Measurements from ENCODE around the gene TACC2. TPM values are rescaled to one million over a fixed set of nuclear protein-coding genes. Genes with fewer than 3 reads are reported as not detected.

TACC2 gene
- total RNA-seq, 1 donor from 2014 or later, result 377 TPM

DNA sequence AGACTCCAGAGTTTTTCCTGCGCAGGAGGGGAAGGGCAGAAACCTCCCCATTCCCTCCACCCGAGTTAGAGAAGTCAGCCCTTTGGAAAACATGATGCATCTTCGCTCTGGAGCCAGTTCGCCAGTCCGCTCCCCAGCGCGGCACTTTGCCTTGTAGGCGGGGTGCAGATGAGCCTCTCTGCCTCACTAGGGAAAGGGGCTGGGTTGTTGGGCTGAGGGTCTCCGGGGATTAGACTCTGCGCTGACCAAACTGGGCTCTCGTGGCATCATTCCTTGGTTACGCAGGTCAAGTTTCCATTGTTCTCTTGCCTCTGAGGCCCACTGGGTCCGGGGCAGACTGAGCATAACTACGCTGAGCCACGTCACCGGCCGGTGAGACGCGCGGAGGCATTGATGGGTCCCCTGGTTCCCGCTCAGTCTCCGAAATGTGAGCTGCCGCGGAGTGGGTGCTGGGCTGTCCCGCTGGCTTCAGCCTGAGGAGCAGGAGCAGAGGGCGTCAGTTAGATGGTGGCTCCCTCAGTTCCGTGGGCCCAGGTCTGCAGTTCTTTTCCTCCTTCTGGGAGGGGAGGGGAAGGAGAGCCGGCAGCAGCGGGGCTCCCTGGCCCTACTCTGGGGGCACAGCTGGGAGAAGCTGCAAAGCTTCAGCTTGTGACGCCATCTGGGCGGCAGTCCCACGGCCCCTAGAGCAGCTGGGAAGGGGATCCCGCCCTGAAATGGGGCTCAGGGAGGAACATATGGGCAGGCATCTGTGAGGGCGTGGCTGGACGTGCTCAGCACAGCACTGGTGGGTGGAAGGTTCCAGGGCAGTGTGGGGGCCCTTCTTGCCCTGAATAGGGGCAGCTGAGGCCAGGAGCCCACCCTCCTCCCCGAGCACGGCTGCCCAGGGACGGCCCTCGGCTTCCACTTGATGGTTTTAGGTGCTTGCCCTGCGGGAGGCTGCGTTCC lies 160.9 kb downstream of the TACC2 start:
- intact Hi-C loops (cut with micrococcal nuclease), result no loop called here
- DNase-seq (peak; percentile 82), ATAC-seq (peak; percentile 6)

DNA sequence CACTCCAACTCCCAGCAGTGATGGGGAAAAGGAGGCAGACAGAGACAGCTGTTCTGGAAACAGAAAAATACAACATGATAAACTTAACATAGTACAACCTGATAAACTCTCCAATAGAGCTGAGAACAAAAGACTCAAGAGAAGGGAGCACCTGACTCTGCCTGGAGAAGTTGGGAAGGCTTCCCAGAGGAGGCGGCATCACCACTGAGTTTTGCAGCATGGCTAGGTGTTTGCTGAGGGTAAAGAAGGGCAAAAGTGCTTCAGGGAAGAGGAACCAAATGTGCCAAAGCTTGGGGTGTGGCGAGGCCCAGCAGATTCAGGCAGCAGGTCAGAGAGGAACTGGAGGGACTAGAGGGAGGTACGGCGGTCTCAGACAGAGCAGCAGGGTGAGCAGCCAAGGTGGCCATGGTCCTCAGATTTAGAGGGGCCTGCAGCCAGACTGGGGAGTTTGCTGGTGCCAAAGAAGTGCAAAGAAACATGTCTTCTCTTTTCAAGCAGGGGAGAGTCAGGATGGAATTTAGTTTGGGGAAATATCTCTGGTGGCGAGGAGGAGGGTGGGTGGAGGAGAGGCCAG lies 162.2 kb downstream of the TACC2 start:
- no peak for ATAC-seq
- intact Hi-C loops (cut with micrococcal nuclease), result no loop called here
- DNase-seq, result no peak

DNA sequence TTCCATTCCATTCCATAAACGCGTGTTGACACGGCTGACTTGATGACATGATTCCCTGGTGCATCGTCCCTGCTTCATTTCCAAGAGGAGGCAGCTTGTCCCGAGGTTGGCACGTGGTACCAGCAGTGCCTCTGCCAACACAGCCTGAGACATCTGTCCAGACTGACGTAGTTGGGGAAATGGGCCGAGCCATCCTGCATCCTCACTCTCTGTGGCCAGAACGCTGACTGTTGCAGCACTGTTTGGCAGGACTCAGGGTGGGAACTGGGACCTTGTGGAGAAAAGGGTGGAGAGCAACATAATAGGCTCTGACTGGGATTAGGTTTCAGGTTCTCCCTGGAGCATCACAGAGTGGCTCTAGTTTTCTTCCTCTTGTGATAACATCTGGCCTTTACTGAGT lies 163.6 kb downstream of the TACC2 start:
- intact Hi-C loops (cut with micrococcal nuclease), result no loop called here
- DNase-seq, result peak; percentile 91
- peak; percentile 69 for ATAC-seq

DNA sequence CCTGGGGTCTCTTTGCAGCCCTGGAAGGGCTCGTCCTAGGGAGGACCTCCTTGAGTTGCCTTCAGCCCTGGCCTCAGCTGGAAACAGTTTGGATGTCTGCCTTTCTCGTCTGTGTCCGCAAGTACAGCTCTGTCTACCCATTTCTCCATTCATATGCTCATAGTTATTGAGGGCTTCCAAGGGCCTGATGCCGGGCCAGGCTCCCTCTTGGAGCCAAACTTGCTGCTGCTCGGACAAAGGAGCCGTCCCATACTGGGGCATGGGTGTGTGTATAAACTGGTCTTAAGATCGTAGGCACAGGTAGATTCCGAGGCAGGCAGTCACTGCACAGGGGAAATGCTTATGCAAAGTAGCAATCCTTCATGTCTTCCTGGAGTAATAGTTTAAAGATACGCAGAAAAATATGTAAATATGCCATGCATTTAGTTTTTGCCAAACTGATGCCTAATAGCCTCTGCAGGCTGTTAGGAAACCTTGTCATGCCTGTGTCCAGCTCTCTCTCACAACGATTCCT lies 165.1 kb downstream of the TACC2 start:
- ATAC-seq, result no peak
- DNase-seq, result no peak
- intact Hi-C loops (cut with micrococcal nuclease), result no loop called here

DNA sequence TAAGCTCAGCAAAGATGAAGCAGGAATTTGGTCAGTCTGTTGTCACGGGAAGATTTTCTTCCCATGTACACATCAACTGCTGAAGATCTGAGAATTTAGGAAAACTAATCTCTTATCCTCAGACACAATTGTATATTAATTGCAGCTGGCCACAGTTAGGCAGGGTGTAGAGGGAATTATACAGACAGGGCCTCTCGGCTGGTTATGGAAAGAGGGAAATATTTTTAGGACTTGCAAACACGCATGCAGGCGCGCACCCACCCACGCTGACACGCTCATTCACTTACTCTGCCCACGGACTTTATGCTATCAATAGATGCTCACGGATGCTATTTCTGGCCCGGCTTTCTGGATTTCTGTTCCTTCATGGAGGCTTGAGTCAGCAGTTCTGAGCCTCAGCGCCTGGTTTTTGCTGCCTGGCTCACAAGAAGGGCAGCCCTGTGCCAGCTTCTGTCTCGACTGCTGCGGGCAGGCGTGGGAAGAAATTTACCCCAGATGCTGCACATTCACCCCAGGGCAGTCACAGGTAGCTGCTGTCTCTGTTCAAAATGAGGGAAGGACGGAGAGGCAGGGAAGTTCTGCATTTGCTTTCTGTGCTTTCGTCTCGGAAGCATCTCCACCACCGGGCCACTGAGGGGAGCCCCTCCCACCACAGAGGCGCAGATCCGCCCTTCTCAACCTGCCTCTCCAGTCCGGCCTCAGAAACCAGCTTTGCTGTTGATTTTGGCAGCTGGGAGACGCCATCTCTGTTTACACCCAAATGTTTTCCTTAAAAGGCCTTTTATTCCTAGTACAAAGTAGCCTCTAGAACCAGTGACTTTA lies 165.8 kb downstream of the TACC2 start:
- ATAC-seq, result peak; percentile 22
- intact Hi-C loops (cut with micrococcal nuclease), result no loop called here
- peak; percentile 48 for DNase-seq

DNA sequence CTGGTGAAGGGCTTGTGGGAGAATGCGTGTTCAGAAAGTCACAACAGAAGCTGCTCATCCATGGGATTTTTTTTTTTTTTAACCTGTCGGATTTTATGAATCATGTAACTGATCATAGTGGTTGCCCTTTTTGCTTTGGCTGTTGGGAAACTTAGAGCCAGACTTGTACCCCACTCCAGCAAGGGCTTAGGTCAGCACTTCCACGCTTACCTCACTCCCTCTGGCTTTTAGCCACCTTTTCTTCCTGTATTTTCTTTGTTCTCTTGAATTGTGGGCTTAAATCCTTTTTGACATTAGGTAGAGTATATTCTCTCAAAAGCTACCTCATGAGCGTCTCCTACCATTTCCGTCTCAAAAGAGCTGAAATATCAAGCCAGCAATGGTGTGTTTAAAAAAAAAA lies 168.5 kb downstream of the TACC2 start:
- DNase-seq (no peak), ATAC-seq (no peak)
- intact Hi-C loops (cut with micrococcal nuclease), result no loop called here

DNA sequence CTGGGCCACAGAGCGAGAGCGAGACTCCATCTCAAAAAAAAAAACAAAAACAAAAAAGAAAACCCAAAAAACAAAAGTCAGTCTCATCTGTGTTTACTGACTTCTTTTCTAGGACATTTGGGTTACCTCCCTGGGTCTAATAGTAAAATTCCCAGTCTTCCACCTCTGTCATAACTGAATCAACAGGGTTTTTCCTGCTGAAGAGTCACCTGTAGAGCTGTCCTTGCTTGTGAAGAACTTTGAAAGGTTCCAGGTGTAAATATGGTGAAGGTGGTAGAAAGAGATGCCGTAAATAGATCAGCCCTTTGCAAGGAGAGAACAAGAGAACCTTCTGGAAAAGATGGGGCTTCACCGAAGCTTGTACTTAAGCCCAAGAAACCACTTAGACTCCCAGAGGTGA lies 169.4 kb downstream of the TACC2 start:
- intact Hi-C loops (cut with micrococcal nuclease), result no loop called here

DNA sequence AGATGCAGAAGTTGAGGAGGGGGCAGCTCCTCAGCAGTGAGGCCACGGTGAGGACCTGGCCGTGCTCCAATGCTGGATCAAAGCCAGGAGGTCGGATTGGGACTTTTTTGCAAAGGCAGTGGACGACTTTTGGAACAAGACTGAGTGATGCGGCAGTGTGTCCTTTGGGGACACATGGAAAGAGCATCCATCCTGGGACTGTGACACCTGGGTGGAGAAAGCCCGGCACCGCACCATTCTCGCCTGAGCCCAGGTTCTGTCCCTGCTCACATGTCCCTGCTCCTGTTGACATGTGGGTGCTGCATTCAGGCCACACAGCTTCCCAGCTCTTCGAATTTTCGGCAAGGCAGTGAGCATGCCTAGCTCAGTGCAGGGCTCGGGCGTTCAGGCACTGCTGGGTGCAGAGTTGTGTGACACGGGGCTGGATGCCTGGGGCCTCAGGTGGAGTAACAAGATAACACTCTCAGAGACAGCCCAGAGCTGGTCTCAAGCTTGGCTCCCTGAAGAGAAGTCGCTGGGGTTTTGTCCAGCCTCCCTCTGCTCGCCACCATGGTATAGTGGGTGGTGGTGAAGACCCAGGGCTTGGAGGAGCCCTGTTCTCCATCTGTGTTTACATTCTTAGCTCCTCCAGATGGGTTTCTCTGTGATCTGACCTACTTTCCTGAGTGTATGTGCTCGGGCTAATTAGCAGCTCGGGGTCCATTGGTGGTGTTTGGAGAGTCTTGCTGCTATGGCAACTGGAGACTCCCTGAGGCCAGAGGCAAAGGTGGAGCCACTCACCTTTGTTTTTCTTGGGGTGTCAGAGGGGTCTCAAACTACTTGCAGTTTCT lies 170.4 kb downstream of the TACC2 start:
- ATAC-seq (no peak), DNase-seq (no peak)
- intact Hi-C loops (cut with micrococcal nuclease), result no loop called here

More for the DNA sequence above, 169.4 kb downstream of the TACC2 start:
- DNase-seq, result no peak
- no peak for ATAC-seq

DNA sequence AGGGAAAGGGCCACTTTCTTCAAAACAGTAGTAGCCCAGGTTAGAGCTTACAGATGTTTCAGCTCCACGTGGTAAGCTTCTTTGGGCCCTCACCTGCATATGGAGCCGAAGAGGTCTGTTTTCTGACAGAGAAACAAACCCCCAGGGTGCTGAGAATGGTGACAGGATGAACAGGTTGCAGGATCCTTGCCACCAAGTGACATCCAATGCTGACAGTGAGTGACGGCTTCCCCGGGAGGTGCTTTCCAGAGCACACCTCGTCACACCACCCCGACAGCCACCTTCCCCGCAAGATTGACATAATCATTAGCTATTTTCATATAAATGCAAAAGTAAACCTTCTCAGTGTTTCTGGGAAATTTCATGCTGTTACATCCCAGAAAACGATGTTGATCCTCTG lies 172.8 kb downstream of the TACC2 start:
- ATAC-seq (no peak), DNase-seq (no peak)
- intact Hi-C loops (cut with micrococcal nuclease), result no loop called here

DNA sequence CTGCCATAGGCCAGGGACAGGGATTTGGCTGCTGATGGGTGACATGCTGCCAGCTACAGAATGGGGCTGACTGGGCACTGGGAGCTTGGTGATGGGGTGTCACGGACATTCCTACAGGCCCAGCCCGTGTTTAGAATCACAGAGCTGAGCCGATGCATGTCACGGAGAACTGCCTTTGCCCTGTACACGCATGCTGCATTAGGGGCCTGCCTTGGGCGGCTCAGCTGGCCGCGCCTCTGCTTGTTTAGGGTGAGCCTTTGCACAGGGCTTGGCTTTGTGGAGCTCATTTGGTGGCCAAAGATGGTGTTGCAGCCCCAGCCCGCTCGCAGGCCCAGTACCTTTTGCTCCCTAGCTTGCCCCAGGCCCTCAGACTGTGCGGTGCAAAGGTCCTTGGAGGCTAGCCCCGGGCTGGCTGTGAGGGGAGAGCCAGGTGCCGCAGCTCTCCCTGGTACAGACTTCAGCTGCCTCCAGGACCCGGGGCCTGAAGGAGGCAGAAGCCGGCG lies 173.8 kb downstream of the TACC2 start:
- intact Hi-C loops (cut with micrococcal nuclease), result no loop called here
- ATAC-seq, result peak; percentile 69
- peak; percentile 53 for DNase-seq

DNA sequence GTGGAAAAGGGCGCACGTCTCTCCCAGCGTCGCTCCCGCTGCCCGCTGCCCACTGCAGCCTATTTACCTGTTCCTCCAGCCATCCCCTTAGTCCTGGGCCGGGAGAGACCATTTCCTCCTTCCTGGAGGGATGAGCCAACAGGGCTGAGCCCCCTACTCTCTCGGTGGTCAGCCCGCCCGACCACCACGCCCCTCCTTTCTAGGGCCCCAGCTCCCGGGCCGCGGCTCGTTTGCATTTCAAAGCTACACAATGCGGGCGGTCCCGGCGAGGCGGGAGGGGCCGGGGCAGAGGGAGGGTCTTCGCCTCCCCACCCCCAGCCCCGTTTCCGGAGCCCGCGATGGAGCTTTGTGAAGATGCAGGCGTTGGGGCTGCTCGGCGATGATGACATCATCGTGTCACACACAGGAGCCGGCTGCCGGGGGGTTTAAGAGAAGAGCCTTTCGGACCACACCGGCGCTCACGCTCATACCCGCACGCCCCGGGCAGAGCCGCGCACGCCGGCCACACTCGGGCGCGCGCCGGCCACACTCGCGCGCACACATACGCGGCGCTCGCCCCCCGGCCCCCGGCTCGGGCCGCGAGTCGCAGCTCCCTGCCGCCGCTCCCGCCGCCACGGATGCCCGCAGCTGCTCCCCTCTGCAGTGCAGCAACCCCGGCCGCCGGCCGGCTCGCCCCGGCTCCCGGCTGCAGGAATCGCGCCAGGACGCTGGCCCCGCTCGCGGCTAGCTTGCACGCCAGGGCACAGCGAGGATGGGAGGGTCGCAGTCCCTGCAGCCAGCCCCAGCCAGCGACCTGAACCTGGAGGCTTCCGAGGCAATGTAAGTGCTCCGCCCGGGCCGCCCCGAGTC lies 174.4 kb downstream of the TACC2 start:
- ATAC-seq (no peak), DNase-seq (no peak)
- intact Hi-C loops (cut with micrococcal nuclease), result no loop called here

DNA sequence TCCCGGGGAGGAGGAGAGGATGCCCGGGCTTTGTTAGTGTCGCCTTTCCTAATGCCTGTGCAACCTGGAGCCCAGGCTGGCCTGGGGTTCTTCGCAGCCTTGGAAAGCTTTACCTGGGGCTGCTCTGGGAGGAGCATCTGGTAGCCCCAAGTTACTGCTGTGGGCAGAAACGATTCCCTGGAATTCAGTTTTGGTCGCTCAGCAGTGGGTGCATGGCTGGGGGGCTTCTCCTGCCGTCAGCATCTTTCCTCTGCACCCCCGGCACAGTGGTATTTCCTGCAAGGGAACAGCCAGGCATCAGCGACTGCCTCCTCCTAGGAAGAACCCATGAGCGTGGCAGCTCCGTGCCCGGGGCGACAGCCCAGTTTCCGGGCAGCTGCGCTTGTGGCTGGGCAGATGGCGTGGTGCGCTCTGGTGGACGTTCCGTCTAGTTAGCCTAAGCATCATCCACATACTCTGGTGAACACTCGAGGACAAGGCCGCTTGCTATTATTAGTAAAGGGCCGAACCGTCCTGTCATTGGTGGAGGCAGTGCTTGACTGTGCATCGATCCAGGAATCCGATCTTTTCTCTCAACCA lies 175.1 kb downstream of the TACC2 start:
- ATAC-seq (peak; percentile 40), DNase-seq (no peak)
- intact Hi-C loops (cut with micrococcal nuclease), result no loop called here

DNA sequence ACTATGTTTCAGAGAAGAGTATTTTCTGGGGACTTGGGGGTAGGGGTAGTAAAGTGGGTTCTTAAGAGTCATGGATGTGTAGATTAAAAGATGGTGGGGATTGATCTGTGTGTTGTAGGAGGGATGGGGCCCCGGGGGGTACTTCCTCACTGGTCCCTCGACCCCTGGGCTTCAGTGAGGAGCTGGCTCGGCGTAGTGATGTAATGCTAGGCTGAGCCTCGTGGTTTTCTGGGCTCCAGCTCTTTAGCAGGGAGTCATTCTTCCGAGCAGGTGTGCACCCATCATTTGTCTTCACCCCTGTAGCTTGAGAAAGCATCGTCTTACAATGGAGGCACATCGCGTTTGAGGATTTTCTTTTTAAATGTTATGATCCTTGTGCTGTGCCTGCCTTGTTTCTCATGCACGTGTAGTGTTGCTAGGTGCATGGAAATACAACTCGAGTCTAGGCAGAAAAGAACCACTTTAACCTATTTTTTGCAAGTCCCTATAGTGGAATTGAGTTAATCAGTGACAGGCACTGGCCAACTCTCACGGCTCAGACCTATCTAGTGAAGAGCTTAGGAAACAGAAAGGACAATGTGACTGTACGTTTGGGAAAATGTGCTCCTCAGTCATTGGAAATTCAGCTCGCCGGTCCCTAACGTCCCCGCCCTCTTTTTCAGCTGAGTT lies 176.0 kb downstream of the TACC2 start:
- intact Hi-C loops (cut with micrococcal nuclease), result no loop called here
- ATAC-seq (no peak), DNase-seq (no peak)

DNA sequence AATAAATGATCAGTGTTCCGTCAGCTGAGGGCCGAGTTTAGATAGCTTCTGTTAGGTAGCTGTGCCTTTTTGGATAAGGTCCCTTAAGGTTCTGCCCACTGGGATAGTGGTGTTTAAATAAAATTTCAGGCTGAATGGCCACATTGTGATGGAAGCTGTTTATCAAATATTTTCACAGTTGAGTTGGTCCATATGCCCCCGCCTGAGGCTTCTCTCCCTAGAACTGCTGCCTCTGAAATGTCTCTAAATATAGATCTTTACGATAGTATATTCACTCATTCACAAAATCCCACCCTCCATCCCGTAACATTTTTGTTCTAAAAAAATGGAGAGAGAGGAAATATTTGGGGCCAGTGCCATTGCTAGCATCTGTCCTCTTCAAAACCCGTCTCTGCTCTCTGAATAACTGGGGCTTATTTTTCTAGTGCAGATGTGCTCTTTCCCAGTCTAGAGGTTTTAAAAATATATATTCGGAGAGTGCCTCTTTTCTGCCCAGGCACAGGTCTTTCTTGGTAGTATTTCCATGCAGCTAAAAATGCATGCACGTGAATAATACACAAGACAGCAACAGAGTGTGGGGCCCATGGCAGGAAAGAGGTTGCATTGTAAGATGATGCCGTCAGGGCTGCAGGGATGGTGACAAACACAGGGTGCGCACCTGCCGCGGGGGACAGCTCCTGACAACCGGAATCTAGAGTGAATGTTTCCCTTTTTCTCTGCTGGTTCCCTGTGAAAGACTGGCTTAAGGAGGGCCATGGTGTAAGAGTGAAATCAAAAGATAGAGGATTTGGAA lies 176.7 kb downstream of the TACC2 start:
- ATAC-seq (no peak), DNase-seq (no peak)
- intact Hi-C loops (cut with micrococcal nuclease), result no loop called here

DNA sequence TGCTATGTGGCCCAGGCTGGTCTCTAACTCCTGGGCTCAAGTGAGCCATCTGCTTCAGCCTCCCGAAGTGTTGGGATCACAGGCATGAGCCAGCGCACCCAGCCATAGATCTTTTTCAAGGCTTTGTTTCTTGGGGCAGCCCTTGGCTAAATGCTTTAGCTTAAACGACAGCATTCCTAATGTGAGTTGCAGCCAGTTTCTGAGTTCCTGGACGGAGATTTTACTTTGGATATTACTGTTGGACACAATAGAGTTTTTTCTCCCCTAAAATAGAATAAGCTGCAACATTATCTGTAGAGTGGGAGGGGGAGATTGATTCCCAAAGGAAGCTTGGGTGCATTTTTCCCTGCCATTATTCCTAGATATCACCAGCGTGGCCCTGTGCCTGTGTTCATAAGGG lies 179.1 kb downstream of the TACC2 start:
- DNase-seq (no peak), ATAC-seq (no peak)
- intact Hi-C loops (cut with micrococcal nuclease), result no loop called here
